ENCODE data around the gene ABCB11. TPM values are rescaled to one million over a fixed set of nuclear protein-coding genes. Genes with fewer than 3 reads are reported as not detected.
"Not testable (repeated sequence)": the region's sequence is repeated elsewhere in the genome, so short reads cannot be mapped to it uniquely, and the experiment has no call there.

Gene ABCB11
- total RNA-seq, 2 donors from 2014 or later, result 0.09 TPM; not detected in 1

- intact Hi-C loops (cut with DNase I); DNase-seq (ENCODE audit: low spot score): not testable (repeated sequence)
These were observed 18.8 kb downstream of the ABCB11 start for GRCh38 chr2:169012191-169012792.

- no peak for DNase-seq (ENCODE audit: low spot score)
- intact Hi-C loops (cut with DNase I), result no loop called here
These were observed 19.4 kb downstream of the ABCB11 start for GRCh38 chr2:169011698-169012097.

DNA sequence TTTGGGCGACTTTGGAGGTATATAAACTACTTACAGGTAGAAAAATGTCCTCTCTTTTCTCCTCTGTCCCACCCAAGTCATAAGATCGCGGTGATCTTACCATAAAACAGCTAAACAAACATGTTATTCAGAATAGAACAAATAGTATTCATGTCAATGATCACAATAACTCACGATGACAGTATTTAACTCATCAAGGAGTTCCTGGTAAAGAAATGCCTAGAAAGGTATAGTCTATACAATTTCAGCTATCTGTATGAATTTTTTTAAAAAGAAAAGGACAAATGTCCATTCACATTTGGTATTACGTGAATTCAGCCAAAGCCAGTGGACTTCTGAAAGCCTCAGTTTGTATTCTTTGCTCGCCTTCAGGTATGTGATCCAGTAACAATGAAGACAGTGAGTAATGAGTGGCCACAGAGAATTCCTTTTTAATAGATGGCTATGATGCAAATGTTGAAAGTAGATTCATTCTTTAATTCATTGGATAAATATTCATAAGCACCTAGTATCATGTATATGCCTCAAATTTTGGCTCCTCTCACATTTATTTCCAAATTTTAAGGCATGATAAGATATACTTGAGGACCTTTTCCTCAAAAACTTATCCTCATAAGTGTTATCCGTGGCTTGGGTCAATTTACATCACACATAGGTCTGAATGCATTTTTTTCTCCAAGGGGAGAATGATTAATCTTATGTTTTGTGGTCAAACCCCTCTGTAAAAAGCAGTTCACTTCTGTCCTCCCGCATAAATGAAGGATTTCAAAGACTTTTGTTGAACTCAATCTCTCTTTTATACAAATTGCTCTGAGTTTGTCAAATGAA, 20.3 kb downstream of the ABCB11 start:
- no peak for DNase-seq (ENCODE audit: low spot score)
- intact Hi-C loops (cut with DNase I), result no loop called here

GRCh38 chr2:169009865-169010579, 21.1 kb downstream of the ABCB11 start:
- no peak for DNase-seq (ENCODE audit: low spot score)
- intact Hi-C loops (cut with DNase I), result no loop called here

- no peak for DNase-seq (ENCODE audit: low spot score)
- intact Hi-C loops (cut with DNase I), result no loop called here
These were observed 23.2 kb downstream of the ABCB11 start for GRCh38 chr2:169007941-169008340.

DNA sequence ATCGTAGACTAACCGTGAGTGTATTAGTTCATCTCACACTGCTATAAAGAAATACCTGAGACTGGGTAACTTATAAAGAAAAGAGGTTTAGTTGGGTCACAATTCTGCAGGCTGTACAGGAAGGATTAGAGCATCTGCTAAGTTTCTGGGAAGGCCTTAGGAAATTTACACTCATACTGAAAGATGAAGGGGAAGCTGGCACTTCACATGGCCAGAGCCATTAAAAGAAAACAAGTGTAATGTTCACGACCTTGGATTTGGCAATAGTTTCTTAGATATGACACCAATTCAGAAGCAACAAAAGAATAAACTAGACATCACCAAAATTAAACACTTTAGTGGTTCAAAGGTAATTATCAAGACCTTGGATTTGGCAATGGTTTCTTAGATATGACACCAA, 23.8 kb downstream of the ABCB11 start:
- no peak for DNase-seq (ENCODE audit: low spot score)
- intact Hi-C loops (cut with DNase I), result no loop called here

DNA sequence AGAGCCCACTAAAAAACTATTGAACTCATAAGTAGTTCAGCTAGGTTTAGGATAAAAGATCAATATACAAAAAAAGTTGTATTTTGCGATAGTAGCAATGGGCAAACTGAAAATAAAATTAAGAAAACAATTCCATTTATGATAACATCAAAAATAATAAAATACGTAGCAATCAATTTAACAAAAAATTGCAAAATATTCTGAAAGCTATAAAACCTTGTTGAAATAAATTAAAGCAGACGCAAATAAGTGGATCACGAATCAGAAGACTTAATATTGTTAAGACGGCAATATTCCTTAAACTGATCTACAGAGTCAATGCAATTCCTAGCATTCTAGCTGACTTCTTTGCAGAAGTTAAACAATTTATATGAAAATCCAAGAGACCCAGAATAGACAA, 24.5 kb downstream of the ABCB11 start:
- DNase-seq (ENCODE audit: low spot score), result no peak
- intact Hi-C loops (cut with DNase I), result no loop called here

DNA sequence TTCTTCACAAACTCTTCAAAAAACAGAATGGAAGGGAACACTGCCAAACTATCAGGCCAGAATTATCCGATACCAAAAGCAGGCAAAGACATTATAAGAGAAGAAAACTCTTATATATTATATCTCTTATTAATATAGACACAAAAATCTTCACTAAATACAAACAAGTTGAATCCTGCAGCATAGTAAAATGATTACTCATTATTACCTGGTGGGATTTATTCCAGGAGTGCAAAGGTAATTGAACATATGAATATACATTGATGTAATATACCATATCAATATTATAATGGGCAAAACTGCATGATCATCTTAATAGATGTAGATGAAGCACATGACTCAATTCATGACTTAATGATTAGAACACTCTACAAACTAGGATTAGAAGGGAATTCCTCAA, 25.1 kb downstream of the ABCB11 start:
- DNase-seq (ENCODE audit: low spot score), result no peak
- intact Hi-C loops (cut with DNase I), result no loop called here

DNA sequence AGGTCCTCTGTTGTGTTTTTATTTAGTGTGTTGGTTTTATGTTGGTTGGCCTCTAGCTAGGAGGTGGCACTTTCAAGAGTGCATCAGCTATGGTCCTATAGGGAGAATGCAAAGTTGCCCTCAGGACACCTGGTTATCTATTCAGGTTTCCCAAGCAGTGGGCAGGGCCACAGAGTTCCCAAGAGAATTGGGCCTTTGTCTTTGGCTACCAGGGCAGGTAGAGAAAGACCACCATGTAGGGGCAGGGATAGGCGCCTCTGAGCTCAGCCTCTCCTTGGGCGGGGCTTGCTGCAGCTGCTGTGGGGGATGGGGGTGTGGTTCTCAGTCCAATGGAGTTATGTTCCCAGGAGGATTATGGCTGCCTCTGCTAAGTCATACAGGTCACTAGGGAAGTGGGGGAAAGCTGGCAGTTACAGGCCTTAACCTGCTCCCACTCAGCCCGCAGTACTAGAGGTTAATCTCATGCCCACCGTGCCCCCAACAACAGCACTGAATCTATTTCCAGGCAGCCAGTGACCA, 26.0 kb downstream of the ABCB11 start:
- intact Hi-C loops (cut with DNase I), result no loop called here
- DNase-seq (ENCODE audit: low spot score), result no peak

GRCh38 chr2:169002161-169002738, 28.9 kb downstream of the ABCB11 start:
- intact Hi-C loops (cut with DNase I), result no loop called here

GRCh38 chr2:169001116-169001815, 29.9 kb downstream of the ABCB11 start:
- intact Hi-C loops (cut with DNase I), result no loop called here
- no peak for DNase-seq (ENCODE audit: low spot score)

More at GRCh38 chr2:169002161-169002738, 28.9 kb downstream of the ABCB11 start:
- no peak for DNase-seq (ENCODE audit: low spot score)

GRCh38 chr2:168999668-169000213, 31.4 kb downstream of the ABCB11 start:
- intact Hi-C loops (cut with DNase I), result no loop called here
- DNase-seq (ENCODE audit: low spot score), result no peak

DNA sequence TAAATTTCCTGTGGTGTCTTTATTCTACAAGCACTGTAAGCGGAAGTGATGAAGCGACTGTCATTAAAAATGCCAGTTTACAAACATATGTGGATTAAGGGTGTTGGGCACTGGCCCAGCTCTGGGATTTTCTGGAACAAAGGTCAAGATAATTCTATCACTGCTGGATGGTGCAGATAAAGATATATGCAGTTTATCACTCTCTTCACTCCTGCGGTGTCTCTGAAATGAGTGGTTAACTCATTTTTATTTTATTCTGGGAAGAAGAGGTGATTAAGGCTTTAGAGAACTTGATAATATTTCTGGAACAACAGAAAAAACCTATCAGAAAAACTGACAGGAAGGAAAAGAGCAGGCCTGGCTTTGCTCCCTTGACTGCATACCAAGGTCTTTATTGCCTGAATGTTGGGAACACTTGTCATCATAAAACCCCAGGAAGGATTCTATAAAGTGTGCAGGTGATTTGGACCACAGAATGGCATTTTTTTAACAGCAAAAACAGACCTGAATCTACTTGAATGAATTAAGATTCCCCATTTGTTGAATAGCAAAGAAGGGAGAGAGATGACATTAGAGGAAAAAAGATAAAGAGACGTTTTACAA, 32.4 kb downstream of the ABCB11 start:
- intact Hi-C loops (cut with DNase I), result no loop called here
- no peak for DNase-seq (ENCODE audit: low spot score)

GRCh38 chr2:168997794-168998193, 33.3 kb downstream of the ABCB11 start:
- intact Hi-C loops (cut with DNase I), result no loop called here
- DNase-seq (ENCODE audit: low spot score), result no peak

- DNase-seq (ENCODE audit: low spot score), result no peak
- intact Hi-C loops (cut with DNase I), result no loop called here
These were observed 34.0 kb downstream of the ABCB11 start for GRCh38 chr2:168997118-168997521.

- intact Hi-C loops (cut with DNase I), result no loop called here
- DNase-seq (ENCODE audit: low spot score), result no peak
These were observed 35.4 kb downstream of the ABCB11 start for GRCh38 chr2:168995744-168996143.

DNA sequence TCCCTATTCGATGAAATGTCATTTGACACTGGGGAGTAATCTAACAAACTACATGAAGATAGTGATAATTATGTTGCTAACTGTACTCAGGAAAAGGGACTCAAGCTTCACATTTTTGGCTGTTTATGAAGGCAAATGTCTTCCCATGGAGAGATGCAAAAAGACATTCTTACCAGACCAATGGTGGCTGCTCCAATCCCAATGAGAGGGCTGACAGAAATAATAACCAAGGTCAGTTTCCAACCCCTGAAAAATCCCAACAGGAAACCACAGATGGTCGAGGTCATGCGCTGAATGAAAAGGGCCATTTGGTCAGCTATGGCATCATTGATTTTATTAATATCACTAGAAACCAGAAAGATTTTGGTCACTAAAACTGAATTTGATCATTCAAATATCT, 37.6 kb downstream of the ABCB11 start:
- DNase-seq (ENCODE audit: low spot score), result no peak
- intact Hi-C loops (cut with DNase I), result no loop called here

GRCh38 chr2:168992591-168993349, 38.4 kb downstream of the ABCB11 start:
- DNase-seq (ENCODE audit: low spot score), result no peak
- intact Hi-C loops (cut with DNase I), result no loop called here
